ENCODE results near the gene NCS1.

The NCS1 gene

GRCh38 chr9:130172161-130172857 is at the start of gene NCS1:
Gene NCS1, plus strand, starts transcription at chr9:130172404. Its CDS starts 260 bp downstream, at chr9:130172664.
- no peak for DNase-seq (ENCODE audit: low read depth, low spot score)
- H3K27ac ChIP-seq = peak within 1 kb of the TSS; percentile 18

- H3K27ac ChIP-seq = no peak overlapping the region
- no peak for DNase-seq (ENCODE audit: low read depth, low spot score)
These were observed 49.7 kb upstream of the NCS1 start for GRCh38 chr9:130122456-130122855.

GRCh38 chr9:130124085-130124860 is 47.9 kb upstream of the NCS1 start:
- DNase-seq (ENCODE audit: low read depth, low spot score) = no peak
- H3K27ac ChIP-seq = no peak overlapping the region

- DNase-seq (ENCODE audit: low read depth, low spot score) = no peak
- peak overlapping the region; percentile 18 for H3K27ac ChIP-seq
These were observed 45.3 kb upstream of the NCS1 start for GRCh38 chr9:130126721-130127433.

- DNase-seq (ENCODE audit: low read depth, low spot score) = no peak
- no peak overlapping the region for H3K27ac ChIP-seq
These were observed 44.0 kb upstream of the NCS1 start for GRCh38 chr9:130128251-130128650.

GRCh38 chr9:130128733-130129431 is 43.3 kb upstream of the NCS1 start:
- no peak for DNase-seq (ENCODE audit: low read depth, low spot score)
- H3K27ac ChIP-seq = no peak overlapping the region

- DNase-seq (ENCODE audit: low read depth, low spot score) = no peak
- no peak overlapping the region for H3K27ac ChIP-seq
These were observed 42.7 kb upstream of the NCS1 start for GRCh38 chr9:130129432-130130061.

GRCh38 chr9:130132746-130133145 is 39.5 kb upstream of the NCS1 start:
- H3K27ac ChIP-seq = no peak overlapping the region
- no peak for DNase-seq (ENCODE audit: low read depth, low spot score)

- no peak for DNase-seq (ENCODE audit: low read depth, low spot score)
- peak overlapping the region; percentile 91 for H3K27ac ChIP-seq
These were observed 35.0 kb upstream of the NCS1 start for GRCh38 chr9:130137081-130137640.

GRCh38 chr9:130137641-130138081 is 34.5 kb upstream of the NCS1 start:
- H3K27ac ChIP-seq = peak overlapping the region; percentile 91
- DNase-seq (ENCODE audit: low read depth, low spot score) = no peak

- DNase-seq (ENCODE audit: low read depth, low spot score) = peak; percentile 94
- H3K27ac ChIP-seq = peak overlapping the region; percentile 91
These were observed 34.0 kb upstream of the NCS1 start for GRCh38 chr9:130138171-130138653.

GRCh38 chr9:130138791-130139190 is 33.4 kb upstream of the NCS1 start:
- peak; percentile 79 for DNase-seq (ENCODE audit: low read depth, low spot score)
- H3K27ac ChIP-seq = peak overlapping the region; percentile 91

GRCh38 chr9:130139251-130139650 is 33.0 kb upstream of the NCS1 start:
- no peak for DNase-seq (ENCODE audit: low read depth, low spot score)
- peak overlapping the region; percentile 91 for H3K27ac ChIP-seq

- no peak overlapping the region for H3K27ac ChIP-seq
- no peak for DNase-seq (ENCODE audit: low read depth, low spot score)
These were observed 31.5 kb upstream of the NCS1 start for GRCh38 chr9:130140706-130141105.

- DNase-seq (ENCODE audit: low read depth, low spot score) = no peak
- H3K27ac ChIP-seq = no peak overlapping the region
These were observed 30.1 kb upstream of the NCS1 start for GRCh38 chr9:130142056-130142455.

- H3K27ac ChIP-seq = no peak overlapping the region
- no peak for DNase-seq (ENCODE audit: low read depth, low spot score)
These were observed 29.6 kb upstream of the NCS1 start for GRCh38 chr9:130142641-130143040.

- DNase-seq (ENCODE audit: low read depth, low spot score) = no peak
These were observed 28.8 kb upstream of the NCS1 start for GRCh38 chr9:130143279-130143893.

GRCh38 chr9:130143958-130144366 is 28.2 kb upstream of the NCS1 start:
- DNase-seq (ENCODE audit: low read depth, low spot score) = no peak
- H3K27ac ChIP-seq = no peak overlapping the region

More at GRCh38 chr9:130143279-130143893, 28.8 kb upstream of the NCS1 start:
- H3K27ac ChIP-seq = no peak overlapping the region

GRCh38 chr9:130144703-130145102 is 27.5 kb upstream of the NCS1 start:
- no peak for DNase-seq (ENCODE audit: low read depth, low spot score)

More at GRCh38 chr9:130144703-130145102, 27.5 kb upstream of the NCS1 start:
- no peak overlapping the region for H3K27ac ChIP-seq

Measured in epithelial cell of prostate (primary cell).